SJSA1 (cell line): ENCODE measurements around the gene KIF21B. TPM values are rescaled to one million over a fixed set of nuclear protein-coding genes. Genes with fewer than 3 reads are reported as not detected.

Source experiments
- DNase-seq, 2 experiments: peaks; one replicate each; pipeline ENCODE4 v3.0.0-alpha.2; 2015 to 2020; ENCODE audit warnings: low spot score in 2 of 2, low read depth in 1 of 2
- H3K27ac ChIP-seq: fragments of 250-450 bp; sonication (Bioruptor Pico); 2 replicates; pipeline ENCODE4 v1.5.1; 2020; ENCODE audit warnings: mild to moderate bottlenecking, moderate library complexity
- H3K27me3 ChIP-seq: fragments of 250-450 bp; sonication (Bioruptor Pico); replicated peaks from 2 replicates; pipeline ENCODE4 v1.5.1; 2020; ENCODE audit warnings: mild to moderate bottlenecking, moderate library complexity
- H3K36me3 ChIP-seq: fragments of 250-450 bp; sonication (Bioruptor Pico); 2 replicates; pipeline ENCODE4 v1.5.1; 2020; ENCODE audit warnings: mild to moderate bottlenecking
- H3K4me1 ChIP-seq: fragments of 250-450 bp; sonication (Bioruptor Pico); replicated peaks from 2 replicates; pipeline ENCODE4 v1.6.1; 2021; ENCODE audit warnings: mild to moderate bottlenecking
- H3K4me3 ChIP-seq: fragments of 250-450 bp; sonication (Bioruptor Pico); 2 replicates; pipeline ENCODE4 v1.5.1; 2020; ENCODE audit warnings: mild to moderate bottlenecking
- H3K9me3 ChIP-seq: fragments of 250-450 bp; sonication (Bioruptor Pico); replicated peaks from 2 replicates; pipeline ENCODE4 v1.5.1; 2020; ENCODE audit warnings: mild to moderate bottlenecking
- total RNA-seq: library from RNA; depleted of rRNA; stranded (reverse); fragments of >200 nt; shearing (Covaris generic); gene quantifications from 2 replicates; pipeline ENCODE4 v1.2.3, GENCODE V29; 2014

The KIF21B gene
- total RNA-seq, 1 experiment from 2014 or later = 1.7 TPM

DNA sequence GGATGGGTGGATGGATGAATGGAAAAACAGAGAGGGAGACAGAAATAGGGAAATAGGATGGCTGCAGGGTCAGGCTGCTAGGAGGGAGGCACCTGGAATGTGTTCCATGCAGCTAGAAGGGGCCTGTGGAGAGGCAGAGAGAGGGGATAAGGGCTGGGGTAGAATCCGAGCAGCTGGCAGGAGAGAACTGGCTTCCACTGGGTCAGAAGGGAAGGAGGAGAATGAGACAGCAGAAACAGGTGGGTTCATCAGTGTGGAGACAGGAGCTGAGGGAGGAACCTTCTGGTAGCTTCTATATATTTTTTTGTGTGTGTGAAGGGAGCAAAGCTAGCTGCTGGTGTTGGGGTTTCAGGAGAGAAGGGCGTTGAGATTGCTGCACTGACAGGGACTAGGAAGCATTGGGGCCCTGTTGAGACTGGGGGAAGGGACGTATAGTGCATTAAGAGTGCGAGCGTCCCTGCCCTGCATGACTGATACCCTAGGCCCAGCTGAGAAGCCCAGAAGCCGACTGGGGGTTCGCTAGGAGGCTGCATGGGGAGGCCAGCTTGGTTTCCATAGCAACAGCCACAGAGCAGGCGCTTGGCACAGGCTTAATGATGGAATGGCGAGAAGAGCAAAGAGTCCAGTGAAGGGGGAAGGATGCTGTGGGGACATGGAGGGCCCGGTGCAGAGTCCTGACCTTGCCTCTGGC lies 14.8 kb upstream of the KIF21B start:
- H3K4me3 ChIP-seq = no peak overlapping the region
- no peaks in the 10 kb centered on the region for H3K9me3 ChIP-seq
- no peak for DNase-seq
- H3K4me1 ChIP-seq = no peaks in the 10 kb centered on the region
- no peaks in the 10 kb centered on the region; the same call in 1 of the 2 replicates for H3K27me3 ChIP-seq
- no peaks in the 10 kb centered on the region for H3K36me3 ChIP-seq
- H3K27ac ChIP-seq = no peak overlapping the region

GRCh38 chr1:201036188-201036842 lies 12.8 kb upstream of the KIF21B start:
- no peak for DNase-seq
- no peaks in the 10 kb centered on the region for H3K9me3 ChIP-seq
- no peaks in the 10 kb centered on the region; the same call in 1 of the 2 replicates for H3K27me3 ChIP-seq
- no peak overlapping the region for H3K4me3 ChIP-seq
- H3K4me1 ChIP-seq = no peaks in the 10 kb centered on the region
- H3K27ac ChIP-seq = no peak overlapping the region
- H3K36me3 ChIP-seq = no peaks in the 10 kb centered on the region

- H3K9me3 ChIP-seq = no peaks in the 10 kb centered on the region
- H3K4me1 ChIP-seq = no peaks in the 10 kb centered on the region
- no peaks in the 10 kb centered on the region for H3K36me3 ChIP-seq
- H3K27ac ChIP-seq = no peak overlapping the region
- no peak for DNase-seq
- H3K27me3 ChIP-seq = no peaks in the 10 kb centered on the region; the same call in 1 of the 2 replicates
- no peak overlapping the region for H3K4me3 ChIP-seq
Measured at GRCh38 chr1:201034671-201035070, 11.2 kb upstream of the KIF21B start.

DNA sequence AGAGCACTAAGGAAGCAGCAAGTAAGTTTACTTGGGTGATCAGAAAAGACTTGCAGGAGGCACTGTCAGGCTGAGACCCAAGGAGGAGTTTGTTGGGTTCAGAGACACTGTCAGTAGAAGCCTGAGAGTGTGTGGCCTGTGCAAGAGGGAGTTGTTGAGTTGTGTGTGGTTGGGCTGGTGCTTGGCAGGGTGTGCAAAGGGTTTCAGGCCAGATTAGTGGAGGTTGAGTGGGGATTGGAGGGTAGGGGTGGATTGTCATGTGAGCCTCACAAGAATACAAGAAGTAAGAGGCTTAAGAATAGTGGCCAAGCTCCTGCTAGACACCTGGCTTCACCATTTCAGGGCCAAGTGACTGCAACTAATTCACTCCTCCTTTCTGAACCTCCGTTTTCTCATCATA lies 8.9 kb upstream of the KIF21B start:
- H3K4me3 ChIP-seq = no peak overlapping the region
- DNase-seq = no peak
- H3K9me3 ChIP-seq = no peaks in the 10 kb centered on the region
- no peaks in the 10 kb centered on the region for H3K4me1 ChIP-seq
- no peaks in the 10 kb centered on the region; the same call in 1 of the 2 replicates for H3K27me3 ChIP-seq
- H3K27ac ChIP-seq = no peak overlapping the region
- no peaks in the 10 kb centered on the region for H3K36me3 ChIP-seq

GRCh38 chr1:201028461-201028889 lies 5.0 kb upstream of the KIF21B start:
- no peak for DNase-seq
- H3K27me3 ChIP-seq = no peaks in the 10 kb centered on the region
- no peaks in the 10 kb centered on the region for H3K9me3 ChIP-seq
- no peak overlapping the region for H3K4me3 ChIP-seq
- H3K36me3 ChIP-seq = no peaks in the 10 kb centered on the region
- H3K27ac ChIP-seq = no peak overlapping the region
- peaks cover 15% of the 10 kb centered on the region for H3K4me1 ChIP-seq

GRCh38 chr1:201026836-201027235 lies 3.3 kb upstream of the KIF21B start:
- no peaks in the 10 kb centered on the region for H3K9me3 ChIP-seq
- no peak overlapping the region for H3K27ac ChIP-seq
- DNase-seq = no peak
- no peaks in the 10 kb centered on the region for H3K36me3 ChIP-seq
- no peaks in the 10 kb centered on the region for H3K27me3 ChIP-seq
- H3K4me3 ChIP-seq = no peak overlapping the region
- peaks cover 23% of the 10 kb centered on the region for H3K4me1 ChIP-seq

DNA sequence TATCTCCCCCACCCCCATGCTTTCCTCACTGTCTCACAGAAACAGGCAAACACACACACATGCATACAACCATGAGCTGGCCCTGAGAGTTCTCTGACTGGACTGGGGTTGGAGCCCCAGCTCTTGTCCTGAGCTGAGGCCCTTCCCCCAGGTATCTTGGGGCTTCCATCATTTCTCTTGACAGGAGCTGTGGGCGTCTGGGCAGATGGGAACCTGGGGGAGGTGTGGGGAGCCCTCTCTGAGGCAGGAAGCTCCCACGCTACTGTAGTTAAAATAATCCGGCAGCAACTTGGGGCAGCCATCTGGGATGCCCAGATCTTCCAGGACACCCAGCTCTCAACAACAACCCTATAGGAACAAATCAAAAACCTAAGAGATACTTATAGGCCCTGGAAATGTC lies 2.7 kb upstream of the KIF21B start:
- Histone ChIP-seq H3K27me3 (no peaks in the 10 kb centered on the region), H3K9me3 (no peaks in the 10 kb centered on the region), H3K36me3 (no peaks in the 10 kb centered on the region), H3K4me1 (peaks cover 23% of the 10 kb centered on the region), H3K4me3 (no peak overlapping the region), H3K27ac (no peak overlapping the region)
- DNase-seq = no peak

- H3K9me3 ChIP-seq = no peaks in the 10 kb centered on the region
- H3K27ac ChIP-seq = no peak overlapping the region
- H3K4me3 ChIP-seq = no peak overlapping the region
- DNase-seq = peak; percentile 37 to 68
- H3K4me1 ChIP-seq = peaks cover 23% of the 10 kb centered on the region
- H3K36me3 ChIP-seq = no peaks in the 10 kb centered on the region
- H3K27me3 ChIP-seq = no peaks in the 10 kb centered on the region
Measured at GRCh38 chr1:201025571-201026002, 2.1 kb upstream of the KIF21B start.

GRCh38 chr1:201024625-201024998 lies 1.1 kb upstream of the KIF21B start:
- no peak for DNase-seq
- Histone ChIP-seq H3K27me3 (no peaks in the 10 kb centered on the region), H3K27ac (no peak overlapping the region), H3K4me1 (peaks cover 24% of the 10 kb centered on the region), H3K36me3 (no peaks in the 10 kb centered on the region), H3K4me3 (no peak overlapping the region), H3K9me3 (no peaks in the 10 kb centered on the region)

DNA sequence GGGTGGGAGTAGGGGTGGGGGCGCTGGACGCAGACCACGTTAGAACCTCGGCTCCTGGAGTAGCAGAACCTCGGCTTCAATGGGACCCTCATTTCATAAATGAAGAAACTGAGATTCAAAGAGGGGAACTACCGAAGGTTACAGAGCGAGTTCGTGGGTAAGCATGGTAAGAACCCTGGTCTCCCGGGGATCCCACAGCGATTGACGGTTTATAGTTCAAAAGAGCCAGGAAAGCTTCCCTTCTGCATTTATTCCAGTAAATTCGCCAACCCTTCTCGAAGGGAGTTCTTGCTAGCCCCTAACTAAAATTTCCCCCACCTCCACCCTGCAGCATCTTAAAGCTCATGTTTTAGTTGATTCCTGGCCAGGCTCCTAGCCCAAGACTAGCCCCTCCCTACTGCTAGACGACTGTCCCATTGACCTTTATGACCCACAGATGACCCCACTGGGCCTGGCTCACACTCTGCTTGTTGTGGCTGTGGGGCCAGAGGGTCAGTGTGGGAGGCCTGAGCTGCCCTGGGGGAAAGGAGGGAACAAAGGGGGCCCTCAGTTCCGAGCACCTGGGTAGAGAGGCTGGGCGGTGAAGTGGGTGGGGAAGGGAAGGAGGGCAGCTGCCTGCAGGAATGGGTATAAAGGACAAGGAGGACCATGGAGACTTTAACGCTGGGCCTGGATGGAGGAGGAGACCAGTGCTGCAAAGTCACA lies 558 bp upstream of the KIF21B start:
- Histone ChIP-seq H3K4me1 (peaks cover 29% of the 10 kb centered on the region), H3K27ac (no peak overlapping the region), H3K4me3 (no peak overlapping the region), H3K27me3 (no peaks in the 10 kb centered on the region), H3K9me3 (no peaks in the 10 kb centered on the region), H3K36me3 (no peaks in the 10 kb centered on the region)
- no peak for DNase-seq

GRCh38 chr1:201022820-201023516 lies 546 bp downstream of the KIF21B start:
- H3K4me3 ChIP-seq = peak overlapping the region; percentile 49
- DNase-seq = no peak
- H3K27me3 ChIP-seq = no peaks in the 10 kb centered on the region
- H3K4me1 ChIP-seq = peaks cover 29% of the 10 kb centered on the region
- no peak overlapping the region for H3K27ac ChIP-seq
- H3K9me3 ChIP-seq = no peaks in the 10 kb centered on the region; the same call in 1 of the 2 replicates
- H3K36me3 ChIP-seq = no peaks in the 10 kb centered on the region

DNA sequence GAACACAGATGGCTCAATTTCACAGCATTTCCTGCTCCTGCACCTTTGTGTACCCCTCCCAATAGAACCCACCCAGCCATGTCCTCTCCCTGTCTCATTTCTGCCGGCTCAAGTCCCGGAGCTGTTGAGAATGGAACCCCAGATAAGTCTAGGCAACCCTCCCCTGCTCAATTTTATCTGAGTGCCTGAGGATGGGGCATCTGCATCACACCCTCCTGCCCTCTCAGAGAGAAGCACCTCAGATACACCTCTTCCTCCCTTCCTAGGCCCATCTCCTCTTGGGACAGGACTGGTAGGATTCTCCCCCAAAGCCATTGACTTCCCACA lies 1.1 kb downstream of the KIF21B start:
- DNase-seq = no peak
- Histone ChIP-seq H3K4me3 (no peak overlapping the region; the same call in 1 of the 2 replicates), H3K36me3 (no peaks in the 10 kb centered on the region), H3K4me1 (peaks cover 29% of the 10 kb centered on the region), H3K9me3 (no peaks in the 10 kb centered on the region; the same call in 1 of the 2 replicates), H3K27me3 (no peaks in the 10 kb centered on the region), H3K27ac (no peak overlapping the region)

- DNase-seq = no peak
- no peaks in the 10 kb centered on the region; the same call in 1 of the 2 replicates for H3K9me3 ChIP-seq
- H3K27me3 ChIP-seq = no peaks in the 10 kb centered on the region
- H3K27ac ChIP-seq = no peak overlapping the region
- no peak overlapping the region for H3K4me3 ChIP-seq
- peaks cover 29% of the 10 kb centered on the region for H3K4me1 ChIP-seq
- H3K36me3 ChIP-seq = no peaks in the 10 kb centered on the region
Measured at GRCh38 chr1:201021630-201022492, 1.7 kb downstream of the KIF21B start.
